Measurements from ENCODE around the gene KIAA1958.

DNA sequence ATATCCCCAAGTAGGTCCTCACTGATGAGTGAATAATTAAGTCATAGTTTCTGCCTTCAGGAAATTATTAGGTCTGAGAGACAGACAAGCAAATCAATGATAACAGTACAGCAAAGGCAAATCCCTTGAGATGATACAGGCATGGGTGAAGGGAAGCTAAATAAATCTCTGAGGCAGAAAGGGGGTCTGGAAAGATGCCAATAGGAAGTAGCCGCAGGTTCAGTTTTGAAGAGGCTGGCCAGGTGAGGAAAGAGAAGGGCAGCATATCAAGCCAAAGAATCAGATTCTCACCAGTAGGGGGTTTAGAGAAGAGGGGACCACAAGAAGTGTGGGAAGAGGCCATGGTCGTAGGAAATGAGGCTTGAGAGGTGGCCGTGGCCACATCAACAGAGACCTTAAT, 85.8 kb downstream of the KIAA1958 start:
- TF ChIP-seq, protein P1, sequence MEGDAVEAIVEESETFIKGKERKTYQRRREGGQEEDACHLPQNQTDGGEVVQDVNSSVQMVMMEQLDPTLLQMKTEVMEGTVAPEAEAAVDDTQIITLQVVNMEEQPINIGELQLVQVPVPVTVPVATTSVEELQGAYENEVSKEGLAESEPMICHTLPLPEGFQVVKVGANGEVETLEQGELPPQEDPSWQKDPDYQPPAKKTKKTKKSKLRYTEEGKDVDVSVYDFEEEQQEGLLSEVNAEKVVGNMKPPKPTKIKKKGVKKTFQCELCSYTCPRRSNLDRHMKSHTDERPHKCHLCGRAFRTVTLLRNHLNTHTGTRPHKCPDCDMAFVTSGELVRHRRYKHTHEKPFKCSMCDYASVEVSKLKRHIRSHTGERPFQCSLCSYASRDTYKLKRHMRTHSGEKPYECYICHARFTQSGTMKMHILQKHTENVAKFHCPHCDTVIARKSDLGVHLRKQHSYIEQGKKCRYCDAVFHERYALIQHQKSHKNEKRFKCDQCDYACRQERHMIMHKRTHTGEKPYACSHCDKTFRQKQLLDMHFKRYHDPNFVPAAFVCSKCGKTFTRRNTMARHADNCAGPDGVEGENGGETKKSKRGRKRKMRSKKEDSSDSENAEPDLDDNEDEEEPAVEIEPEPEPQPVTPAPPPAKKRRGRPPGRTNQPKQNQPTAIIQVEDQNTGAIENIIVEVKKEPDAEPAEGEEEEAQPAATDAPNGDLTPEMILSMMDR (IDR thresholded peaks at IDR 0.05; ENCODE audit: low read depth, low read length): no peak
- no peak for TF ChIP-seq EZH2phosphoT487 (IDR thresholded peaks at IDR 0.05; ENCODE audit: low read depth)

Data from OCI-LY3 (cell line).